Duodenal mucosa (tissue), 2 donors: ENCODE data around the gene RIC8B.

ENCODE experiments used
- H3K27ac ChIP-seq: one replicate; pipeline ENCODE4 v1.7.0; 2013; ENCODE audit warnings: low read depth, low read length
- H3K27me3 ChIP-seq, 2 donors: one replicate each; pipeline ENCODE4 v1.7.0; 2013; ENCODE audit warnings: low read length in 2 of 2, control low read depth in 1 of 2; ENCODE audit not compliant: insufficient read depth in 2 of 2, control insufficient read depth in 1 of 2
- H3K36me3 ChIP-seq, 2 donors: one replicate each; pipeline ENCODE4 v1.7.0; 2013; ENCODE audit warnings: low read length in 2 of 2, control low read depth in 1 of 2; ENCODE audit not compliant: insufficient read depth in 2 of 2, control insufficient read depth in 1 of 2
- H3K4me1 ChIP-seq, 2 donors: one replicate each; pipeline ENCODE4 v1.7.0; 2013; ENCODE audit warnings: low read length in 2 of 2, control low read depth in 1 of 2; ENCODE audit not compliant: insufficient read depth in 2 of 2, control insufficient read depth in 1 of 2
- H3K4me3 ChIP-seq, 2 donors: one replicate each; pipeline ENCODE4 v1.7.0; 2013; ENCODE audit warnings: low read length in 2 of 2, low read depth in 1 of 2
- H3K9ac ChIP-seq, 2 donors: one replicate each; pipeline ENCODE4 v1.7.0; 2013; ENCODE audit warnings: low read length in 2 of 2, low read depth in 1 of 2
- H3K9me3 ChIP-seq, 2 donors: one replicate each; pipeline ENCODE4 v1.7.0; 2013; ENCODE audit warnings: low read length in 2 of 2, control low read depth in 1 of 2; ENCODE audit not compliant: control insufficient read depth in 1 of 2

RIC8B gene

GRCh38 chr12:106885541-106886249, 111.2 kb downstream of the RIC8B start:
- H3K4me3 ChIP-seq = no peak overlapping the region
- peaks cover 3 to 35% of the 10 kb centered on the region in 2 donors for H3K36me3 ChIP-seq
- no peak overlapping the region for H3K27ac ChIP-seq
- no peaks in the 10 kb centered on the region for H3K9me3 ChIP-seq
- no peaks in the 10 kb centered on the region for H3K27me3 ChIP-seq
- H3K4me1 ChIP-seq = no peaks in the 10 kb centered on the region
- H3K9ac ChIP-seq = no peak overlapping the region

- Histone ChIP-seq H3K4me3 (no peak overlapping the region), H3K9me3 (no peaks in the 10 kb centered on the region), H3K27me3 (no peaks in the 10 kb centered on the region), H3K9ac (no peak overlapping the region), H3K4me1 (no peaks in the 10 kb centered on the region), H3K36me3 (peaks cover 0 to 27% of the 10 kb centered on the region in 2 donors), H3K27ac (no peak overlapping the region)
These were observed 112.5 kb downstream of the RIC8B start for GRCh38 chr12:106886932-106887331.

- Histone ChIP-seq H3K36me3 (peaks cover 0 to 19% of the 10 kb centered on the region in 2 donors), H3K4me1 (no peaks in the 10 kb centered on the region), H3K9me3 (no peaks in the 10 kb centered on the region), H3K27me3 (no peaks in the 10 kb centered on the region), H3K9ac (no peak overlapping the region), H3K27ac (no peak overlapping the region), H3K4me3 (no peak overlapping the region)
These were observed 114.0 kb downstream of the RIC8B start for GRCh38 chr12:106888348-106888970.

- H3K9me3 ChIP-seq = no peaks in the 10 kb centered on the region
- no peak overlapping the region for H3K27ac ChIP-seq
- no peaks in the 10 kb centered on the region for H3K27me3 ChIP-seq
- H3K4me1 ChIP-seq = no peaks in the 10 kb centered on the region
- H3K36me3 ChIP-seq = peaks cover 0 to 10% of the 10 kb centered on the region in 2 donors
- no peak overlapping the region for H3K4me3 ChIP-seq
- H3K9ac ChIP-seq = no peak overlapping the region
These were observed 114.8 kb downstream of the RIC8B start for GRCh38 chr12:106889326-106889725.

- Histone ChIP-seq H3K27me3 (no peaks in the 10 kb centered on the region), H3K27ac (no peak overlapping the region), H3K9ac (no peak overlapping the region), H3K9me3 (no peaks in the 10 kb centered on the region), H3K36me3 (peaks cover 0 to 9% of the 10 kb centered on the region in 2 donors), H3K4me1 (no peaks in the 10 kb centered on the region), H3K4me3 (no peak overlapping the region)
These were observed 115.6 kb downstream of the RIC8B start for GRCh38 chr12:106889950-106890626.

- Histone ChIP-seq H3K27me3 (no peaks in the 10 kb centered on the region), H3K9ac (no peak overlapping the region)
These were observed 117.6 kb downstream of the RIC8B start for GRCh38 chr12:106892075-106892474.

GRCh38 chr12:106893451-106893850, 119.0 kb downstream of the RIC8B start:
- H3K9me3 ChIP-seq = no peaks in the 10 kb centered on the region
- H3K27me3 ChIP-seq = no peaks in the 10 kb centered on the region
- no peak overlapping the region for H3K4me3 ChIP-seq
- no peak overlapping the region for H3K9ac ChIP-seq
- H3K4me1 ChIP-seq = no peaks in the 10 kb centered on the region
- H3K36me3 ChIP-seq = no peaks in the 10 kb centered on the region
- no peak overlapping the region for H3K27ac ChIP-seq

More at GRCh38 chr12:106892075-106892474, 117.6 kb downstream of the RIC8B start:
- no peak overlapping the region for H3K27ac ChIP-seq
- no peaks in the 10 kb centered on the region for H3K4me1 ChIP-seq
- no peak overlapping the region for H3K4me3 ChIP-seq
- peaks cover 0 to 4% of the 10 kb centered on the region in 2 donors for H3K36me3 ChIP-seq
- H3K9me3 ChIP-seq = no peaks in the 10 kb centered on the region

- H3K27ac ChIP-seq = no peak overlapping the region
- no peak overlapping the region for H3K9ac ChIP-seq
- no peaks in the 10 kb centered on the region for H3K36me3 ChIP-seq
- no peaks in the 10 kb centered on the region for H3K27me3 ChIP-seq
- no peaks in the 10 kb centered on the region for H3K4me1 ChIP-seq
- H3K4me3 ChIP-seq = no peak overlapping the region
- no peaks in the 10 kb centered on the region for H3K9me3 ChIP-seq
These were observed 120.3 kb downstream of the RIC8B start for GRCh38 chr12:106894774-106895173.

GRCh38 chr12:106896603-106897002, 122.1 kb downstream of the RIC8B start:
- Histone ChIP-seq H3K27me3 (no peaks in the 10 kb centered on the region), H3K9me3 (no peaks in the 10 kb centered on the region), H3K36me3 (no peaks in the 10 kb centered on the region), H3K9ac (no peak overlapping the region), H3K27ac (no peak overlapping the region), H3K4me3 (no peak overlapping the region), H3K4me1 (no peaks in the 10 kb centered on the region)

GRCh38 chr12:106897082-106897481, 122.6 kb downstream of the RIC8B start:
- Histone ChIP-seq H3K9me3 (no peaks in the 10 kb centered on the region), H3K4me3 (no peak overlapping the region), H3K27ac (no peak overlapping the region), H3K4me1 (no peaks in the 10 kb centered on the region), H3K9ac (no peak overlapping the region), H3K27me3 (no peaks in the 10 kb centered on the region), H3K36me3 (no peaks in the 10 kb centered on the region)
